ENCODE data around the gene PPP2R3C.
A peak's percentile ranks its signal among the peaks of the same experiment; 100 is the strongest.
"Not testable (repeated sequence)": the region's sequence is repeated elsewhere in the genome, so short reads cannot be mapped to it uniquely, and the experiment has no call there.

PPP2R3C gene

GRCh38 chr14:35052637-35053036, 69.2 kb downstream of the PPP2R3C start:
- no peak for DNase-seq (ENCODE audit: low read depth in 2 of 2)

GRCh38 chr14:35051796-35052195, 70.0 kb downstream of the PPP2R3C start:
- DNase-seq (ENCODE audit: low read depth in 2 of 2) = no peak

GRCh38 chr14:35050652-35051051, 71.1 kb downstream of the PPP2R3C start:
- DNase-seq (ENCODE audit: low read depth in 2 of 2) = no peak

- no peak for DNase-seq (ENCODE audit: low read depth in 2 of 2)
These were observed 73.7 kb downstream of the PPP2R3C start for GRCh38 chr14:35047976-35048513.

GRCh38 chr14:35046751-35047536, 74.8 kb downstream of the PPP2R3C start:
- no peak for DNase-seq (ENCODE audit: low read depth in 2 of 2)

GRCh38 chr14:35046048-35046750, 75.6 kb downstream of the PPP2R3C start, which contains the start of gene FAM177A1:
Gene FAM177A1 (plus strand): TSS chr14:35046272. CDS start chr14:35046464, 192 bp downstream.
- DNase-seq (ENCODE audit: low read depth in 2 of 2) = peak; percentile 99 to 100

- DNase-seq (ENCODE audit: low read depth in 2 of 2) = no peak
These were observed 76.1 kb downstream of the PPP2R3C start for GRCh38 chr14:35045798-35046047.

GRCh38 chr14:35044939-35045797, 76.6 kb downstream of the PPP2R3C start:
- no peak for DNase-seq (ENCODE audit: low read depth in 2 of 2)

GRCh38 chr14:35043046-35043445, 78.7 kb downstream of the PPP2R3C start:
- no peak for DNase-seq (ENCODE audit: low read depth in 2 of 2)

- no peak for DNase-seq (ENCODE audit: low read depth in 2 of 2)
These were observed 79.2 kb downstream of the PPP2R3C start for GRCh38 chr14:35042632-35043031.

- not testable (repeated sequence) for DNase-seq (ENCODE audit: low read depth in 2 of 2)
These were observed 83.5 kb downstream of the PPP2R3C start for GRCh38 chr14:35038312-35038711.

Measured in stimulated activated CD8-positive, alpha-beta memory T cell treated with anti-CD3 and anti-CD28 coated beads, Interleukin-15, amount 100 ng/mL, for 48 hours (primary cell).